GM18873 (cell line): Measurements from ENCODE around the gene ADAMTS19.

Experiments used
- ATAC-seq: cut with Tn5 transposase; IDR thresholded peaks from one replicate; pipeline ENCODE4 v1.9.1; 2021; ENCODE audit warnings: mild to moderate bottlenecking, moderate library complexity, moderate number of reproducible peaks; ENCODE audit not compliant: unreplicated experiment, low FRiP score

Gene ADAMTS19

DNA sequence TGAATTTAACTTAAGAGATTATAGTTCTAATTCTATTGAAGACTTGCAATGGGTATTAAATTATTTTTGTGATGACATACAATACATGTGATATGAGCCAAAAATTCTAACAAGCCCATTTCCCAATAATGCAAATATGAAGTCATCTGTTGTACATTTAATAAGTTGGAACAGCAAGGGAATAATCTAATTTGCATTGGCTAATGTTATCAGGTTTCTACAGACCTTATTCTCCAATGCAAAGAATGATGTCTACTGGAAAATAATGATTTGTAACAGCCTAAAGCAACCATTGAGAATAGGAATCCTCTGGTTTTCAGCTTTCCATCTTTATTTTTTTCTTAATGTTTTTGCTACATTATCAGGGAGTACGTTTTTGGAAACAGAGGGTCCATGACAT lies 198.7 kb downstream of the ADAMTS19 start:
- ATAC-seq = no peak

DNA sequence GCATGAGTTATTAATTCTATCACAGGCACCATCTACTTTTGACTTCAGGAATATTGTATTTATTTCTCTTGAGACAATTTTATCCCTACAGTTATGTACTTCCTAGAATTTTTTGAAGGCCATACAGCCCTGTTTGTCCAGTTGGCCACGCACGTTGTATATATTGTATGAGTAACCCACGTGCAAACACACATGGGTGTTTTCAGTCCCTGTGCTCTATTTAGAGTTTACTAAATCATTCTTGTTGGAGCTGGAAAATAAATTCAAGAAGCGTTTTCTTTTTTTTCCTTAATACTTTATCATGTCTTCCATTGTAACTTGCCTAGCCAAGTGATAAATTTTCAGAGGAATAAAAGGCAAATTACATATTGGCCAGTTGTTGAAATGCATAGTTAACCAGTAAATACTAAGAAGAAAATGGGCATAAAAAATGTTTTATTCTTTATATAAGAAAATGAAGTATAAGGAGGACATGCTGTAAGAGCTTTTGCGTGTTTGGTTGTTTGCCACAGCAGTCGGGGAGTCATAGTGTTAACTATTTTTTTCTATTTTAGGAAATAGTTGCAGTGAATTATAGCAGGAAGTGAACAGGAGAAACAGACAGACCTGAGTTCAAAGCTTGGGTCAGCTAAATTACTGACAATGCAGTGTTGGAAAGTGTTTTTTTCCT lies 201.4 kb downstream of the ADAMTS19 start:
- no peak for ATAC-seq

DNA sequence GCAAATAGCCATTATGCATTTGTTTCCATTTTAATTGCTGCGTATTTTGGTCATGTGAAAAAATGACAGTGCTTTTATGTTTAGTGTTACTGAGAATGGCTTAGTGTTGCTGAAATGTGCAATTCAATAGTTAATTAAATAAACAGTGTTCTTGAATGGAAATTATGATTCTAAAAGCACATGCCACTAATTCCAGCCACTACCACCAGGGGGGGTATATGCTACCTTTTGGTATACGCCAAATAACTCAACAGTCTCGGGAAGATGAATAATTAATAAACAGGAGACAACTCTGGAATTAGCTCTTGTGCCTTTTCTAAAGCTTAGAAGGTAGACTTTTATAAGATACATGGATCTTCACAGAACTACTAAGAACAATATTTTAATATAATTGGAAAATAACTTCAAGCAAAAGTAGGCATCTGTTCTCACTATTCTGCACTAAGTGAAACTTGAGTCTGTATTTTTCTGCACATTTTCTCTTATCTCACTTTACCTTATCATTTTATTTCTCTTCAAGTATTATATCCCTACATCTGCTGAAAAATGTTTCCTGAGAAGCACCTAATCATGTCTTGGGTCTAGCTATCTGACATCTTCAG lies 204.3 kb downstream of the ADAMTS19 start:
- no peak for ATAC-seq

DNA sequence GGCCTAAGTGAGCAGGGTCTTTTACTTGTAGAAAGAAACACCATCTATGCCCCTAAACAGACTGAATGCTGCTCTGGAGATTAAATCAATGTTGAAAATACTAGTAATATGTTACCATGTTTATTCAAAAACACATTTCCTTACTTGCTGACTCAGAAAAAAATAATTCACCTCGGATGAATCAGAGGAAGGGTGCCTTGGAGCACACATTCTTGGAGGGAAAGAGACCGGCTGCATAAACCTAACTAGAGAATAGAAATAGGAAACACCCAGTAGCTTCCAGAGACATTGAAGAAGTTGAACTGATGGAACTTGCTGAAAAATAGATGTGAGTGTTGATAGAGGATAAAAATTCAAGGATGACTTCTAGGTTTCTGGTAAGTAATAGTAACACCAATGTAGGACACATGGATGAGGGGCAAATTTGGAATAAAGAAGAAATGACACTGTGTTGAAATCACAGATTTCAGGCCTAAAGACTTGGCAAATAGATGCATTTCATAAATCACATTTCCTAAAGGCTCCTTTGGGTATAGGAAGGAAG lies 210.9 kb downstream of the ADAMTS19 start:
- no peak for ATAC-seq

DNA sequence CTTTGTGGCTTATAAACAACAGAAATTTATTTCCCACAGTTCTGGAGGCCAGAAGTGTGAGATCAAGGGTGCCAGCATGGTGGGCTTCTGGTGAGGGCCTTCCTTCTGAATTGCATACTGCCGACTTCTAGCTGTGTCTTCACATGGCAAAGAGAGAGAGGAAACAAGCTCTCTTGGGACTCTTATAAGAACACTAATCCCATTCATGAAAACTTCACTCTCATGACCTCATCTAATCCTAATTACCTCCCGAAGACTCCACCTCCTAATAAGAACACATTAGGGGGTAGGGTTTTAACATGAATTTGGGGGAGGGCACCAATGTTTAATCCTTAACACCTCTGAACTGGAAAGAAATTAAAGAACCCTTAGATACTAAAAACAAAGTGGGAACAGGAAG lies 211.9 kb downstream of the ADAMTS19 start:
- no peak for ATAC-seq

DNA sequence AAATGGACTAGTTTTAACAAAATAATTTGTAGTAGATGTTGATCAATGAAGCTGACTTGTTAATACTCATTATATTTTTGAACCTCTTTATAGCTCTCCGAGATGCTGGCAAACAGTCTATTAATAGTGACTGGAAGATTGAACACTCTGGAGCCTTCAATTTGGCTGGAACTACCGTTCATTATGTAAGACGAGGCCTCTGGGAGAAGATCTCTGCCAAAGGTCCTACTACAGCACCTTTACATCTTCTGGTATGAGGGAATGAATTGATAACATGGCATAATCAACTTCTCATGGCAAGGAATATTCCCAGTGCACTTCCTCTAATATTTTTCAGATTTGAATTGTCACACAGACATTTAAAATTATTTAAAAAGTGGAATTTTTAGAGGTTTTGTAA lies 219.6 kb downstream of the ADAMTS19 start:
- no peak for ATAC-seq

DNA sequence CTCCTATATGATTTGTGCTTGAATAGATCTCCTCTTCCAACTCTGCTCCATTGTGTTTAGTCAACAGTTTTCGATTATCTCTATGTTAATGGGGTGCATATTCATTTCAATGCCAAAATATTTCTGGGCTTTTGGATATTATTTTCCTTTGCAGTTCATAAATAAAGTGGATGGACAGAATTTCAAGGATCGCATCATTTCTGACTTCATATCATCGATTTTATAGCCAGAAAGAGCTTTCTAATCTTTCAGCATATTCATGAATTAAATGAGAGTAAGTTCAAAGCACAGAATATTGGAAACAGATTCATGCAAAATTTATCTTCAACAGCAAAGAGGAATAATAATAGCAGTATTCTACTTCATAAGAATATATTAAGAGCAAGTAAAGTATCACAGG lies 227.8 kb downstream of the ADAMTS19 start:
- no peak for ATAC-seq

DNA sequence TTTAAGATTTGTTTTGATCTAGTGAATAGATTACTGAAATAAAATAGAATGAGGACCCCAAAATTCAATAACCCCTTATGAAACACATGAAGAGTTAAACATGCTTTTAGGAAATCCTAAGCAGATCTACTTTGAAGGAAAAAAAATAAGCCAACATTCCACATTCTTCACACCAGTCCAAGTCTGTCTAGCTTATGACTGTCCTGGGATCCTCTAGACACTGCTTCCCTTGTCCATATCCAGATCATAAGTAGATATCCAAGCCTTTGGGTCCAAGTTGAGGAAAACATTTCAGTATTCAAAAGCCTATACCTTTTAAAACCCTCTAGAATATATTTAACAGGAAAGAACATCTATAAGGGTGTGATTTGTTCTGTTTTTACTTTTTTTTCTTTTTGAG lies 228.9 kb downstream of the ADAMTS19 start:
- ATAC-seq = no peak

DNA sequence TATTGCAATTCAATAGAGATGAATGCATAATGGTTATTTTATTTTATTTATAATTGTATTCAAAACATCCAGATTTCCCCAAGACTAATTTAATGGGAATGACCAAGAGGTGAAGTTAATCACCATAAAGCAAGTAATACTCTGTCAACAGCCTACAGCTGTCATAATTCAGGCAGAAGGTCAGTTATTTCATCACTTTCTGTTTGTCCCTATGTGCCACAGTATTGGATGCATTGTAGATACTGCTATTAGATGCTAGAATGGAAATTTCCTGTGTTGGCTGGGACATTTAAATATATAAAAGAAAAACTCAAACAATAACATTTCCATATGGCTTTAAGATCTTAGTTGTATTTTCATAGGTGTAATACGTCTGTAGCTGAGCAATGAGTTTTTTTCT lies 231.1 kb downstream of the ADAMTS19 start:
- no peak for ATAC-seq

DNA sequence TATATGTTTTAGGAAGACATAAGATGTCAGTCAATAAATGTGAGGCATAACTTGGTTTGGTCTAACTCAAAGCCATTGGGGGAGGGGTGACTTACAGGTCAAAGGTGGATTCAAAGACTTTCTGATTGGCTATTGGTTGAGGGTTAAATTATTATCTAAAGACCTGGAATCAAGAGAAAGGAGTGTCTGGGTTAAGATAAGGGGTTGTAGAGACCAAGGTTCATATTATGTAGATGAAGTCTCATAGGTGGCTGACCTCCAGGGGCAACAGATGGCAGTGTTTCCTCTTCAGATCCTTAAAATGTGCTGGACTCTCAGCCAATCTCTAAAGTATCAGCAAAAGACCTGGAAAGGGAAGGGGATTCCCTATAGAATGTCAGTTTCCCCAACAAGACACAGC lies 236.5 kb downstream of the ADAMTS19 start:
- ATAC-seq = no peak

DNA sequence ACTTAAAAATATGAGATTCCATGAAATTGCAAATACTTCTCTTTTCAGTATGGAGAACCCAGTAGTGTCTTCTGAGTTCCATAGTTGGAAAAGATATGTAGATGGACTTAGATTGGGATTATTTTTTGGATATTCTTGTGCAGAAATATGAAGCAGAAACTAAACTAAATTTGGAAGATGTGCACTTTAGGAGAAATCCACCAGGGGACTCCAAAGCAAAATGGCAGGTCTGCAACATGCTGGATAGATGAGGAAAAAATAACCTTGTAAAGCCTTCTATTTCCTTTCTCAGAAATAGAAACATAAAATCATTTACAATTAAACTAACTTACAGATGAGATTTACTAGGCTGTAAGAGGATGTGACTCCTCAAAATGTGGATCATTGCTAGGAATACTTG lies 238.6 kb downstream of the ADAMTS19 start:
- no peak for ATAC-seq

DNA sequence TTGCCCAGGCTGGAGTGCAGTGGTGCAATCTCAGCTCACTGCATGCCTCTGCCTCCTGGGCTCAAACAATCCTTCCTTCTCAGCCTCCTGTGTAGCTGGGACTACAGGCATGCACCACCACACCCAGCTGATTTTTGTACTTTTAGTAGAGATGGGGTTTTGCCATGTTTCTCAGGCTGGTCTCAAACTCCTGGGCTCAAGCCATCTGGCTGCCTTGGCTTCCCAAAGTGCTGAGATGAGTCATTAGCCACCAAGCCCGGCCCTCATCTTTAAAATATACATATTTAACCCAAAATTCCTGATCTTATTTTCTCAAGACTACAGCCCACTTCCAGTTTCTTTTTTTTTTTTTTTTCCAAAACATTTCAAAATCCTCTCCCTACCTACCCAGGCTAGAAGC lies 256.1 kb downstream of the ADAMTS19 start:
- no peak for ATAC-seq

DNA sequence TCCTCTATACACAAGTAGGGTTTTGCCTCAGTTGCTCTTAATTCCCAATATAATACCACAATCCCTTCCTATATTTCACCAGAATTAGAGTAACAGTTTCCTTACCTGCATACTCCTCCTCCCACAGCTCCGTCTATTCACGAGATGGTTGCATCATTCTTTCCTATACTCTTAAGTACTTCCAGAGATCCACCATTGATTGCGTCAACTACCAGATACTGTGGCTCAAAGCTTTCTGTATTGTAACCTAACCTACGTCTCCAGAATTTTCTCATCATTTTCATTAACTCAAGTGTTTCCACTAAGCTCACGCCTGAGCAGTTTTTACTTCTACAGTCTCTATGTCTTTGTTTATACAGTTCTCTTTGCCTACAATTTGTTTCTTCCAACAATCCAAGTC lies 256.6 kb downstream of the ADAMTS19 start:
- no peak for ATAC-seq

DNA sequence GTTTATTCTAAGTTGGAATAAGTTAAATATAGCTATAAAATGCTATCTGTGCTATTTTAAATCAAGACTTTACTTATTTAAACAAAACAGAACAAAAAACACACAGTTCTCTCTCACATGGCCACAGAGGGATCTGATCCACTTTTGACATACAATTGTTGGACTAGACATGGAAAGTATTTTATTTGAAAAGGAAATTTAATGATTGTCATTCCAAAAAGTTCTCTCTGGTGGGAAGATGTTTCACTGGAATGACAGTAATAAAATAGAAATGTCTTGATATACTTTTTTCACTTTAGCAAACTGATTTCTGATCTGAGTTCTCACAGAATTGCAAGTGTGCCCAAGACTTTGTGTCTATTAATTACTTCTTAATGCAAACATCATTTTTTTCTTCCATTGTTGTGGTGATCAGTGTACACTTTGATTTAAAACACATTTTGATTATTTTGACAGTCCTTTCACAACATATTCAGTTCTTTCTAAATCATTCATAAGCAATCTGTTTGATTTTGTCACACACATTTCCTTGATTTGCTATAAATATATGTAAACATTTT lies 257.7 kb downstream of the ADAMTS19 start:
- no peak for ATAC-seq

DNA sequence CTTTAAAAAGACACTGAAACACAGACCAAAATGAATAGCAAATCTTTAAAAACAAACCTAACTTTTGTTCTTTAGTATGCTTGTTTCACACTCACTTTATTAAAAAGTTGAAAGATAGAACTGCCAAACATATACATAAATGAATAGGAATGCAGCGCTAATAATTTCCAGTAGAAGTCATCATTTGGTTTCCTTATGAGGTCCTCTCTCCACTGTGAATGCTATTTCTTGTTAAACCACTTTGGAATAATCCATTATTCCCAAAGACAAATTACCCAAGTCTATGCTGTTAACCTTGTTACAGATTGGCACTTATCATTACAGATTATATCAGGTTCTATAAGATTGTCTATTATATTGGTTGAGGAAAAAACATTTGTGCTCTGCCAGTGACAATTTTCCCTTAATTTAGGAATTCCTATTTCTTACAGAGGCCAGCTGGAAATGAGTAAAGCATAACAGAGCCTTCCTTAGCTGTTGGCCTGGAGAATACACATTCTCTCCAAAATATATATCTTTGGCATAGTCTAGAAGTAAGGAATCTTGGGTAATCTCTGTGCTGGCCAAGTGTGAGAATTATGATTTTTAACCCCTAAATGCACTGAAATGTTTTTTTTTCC lies 258.5 kb downstream of the ADAMTS19 start:
- no peak for ATAC-seq

DNA sequence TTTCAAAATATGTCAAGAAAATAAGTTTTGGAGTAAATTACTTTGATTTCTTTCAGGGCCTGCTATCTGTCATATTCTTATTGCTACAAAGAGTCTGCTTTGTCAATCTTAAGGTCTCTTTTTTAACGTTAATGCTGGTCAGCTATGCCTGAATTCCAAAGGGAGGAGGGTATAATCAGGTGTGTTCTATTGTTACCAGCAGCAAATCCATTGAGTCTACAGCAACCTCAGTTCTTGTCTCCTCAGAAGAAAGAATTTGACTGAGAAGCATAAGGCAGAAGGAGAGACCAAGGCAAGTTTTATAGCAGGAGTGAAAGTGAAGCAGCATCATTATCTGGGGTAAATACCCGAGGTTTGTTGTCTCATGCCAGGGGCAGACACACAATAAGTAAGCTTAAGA lies 264.1 kb downstream of the ADAMTS19 start:
- no peak for ATAC-seq

DNA sequence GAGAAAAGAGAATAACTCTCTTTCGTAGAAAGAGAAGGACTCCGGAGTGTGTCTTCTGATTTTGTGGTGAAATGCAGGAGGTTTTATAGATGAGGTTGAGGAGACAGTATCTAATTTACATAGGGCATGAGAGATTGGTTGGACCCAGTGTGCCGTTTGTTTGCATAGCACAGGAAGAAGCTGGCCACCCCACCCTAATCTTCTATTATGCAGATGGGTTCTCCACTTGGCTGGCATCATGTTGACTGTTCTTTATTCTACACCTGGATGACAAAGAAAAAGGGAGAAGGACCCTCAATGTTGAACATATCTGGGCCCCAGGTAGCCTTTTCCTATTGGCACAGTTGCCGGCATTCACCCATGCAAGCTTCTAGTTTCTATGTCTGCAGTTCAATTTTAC lies 264.5 kb downstream of the ADAMTS19 start:
- ATAC-seq = no peak

DNA sequence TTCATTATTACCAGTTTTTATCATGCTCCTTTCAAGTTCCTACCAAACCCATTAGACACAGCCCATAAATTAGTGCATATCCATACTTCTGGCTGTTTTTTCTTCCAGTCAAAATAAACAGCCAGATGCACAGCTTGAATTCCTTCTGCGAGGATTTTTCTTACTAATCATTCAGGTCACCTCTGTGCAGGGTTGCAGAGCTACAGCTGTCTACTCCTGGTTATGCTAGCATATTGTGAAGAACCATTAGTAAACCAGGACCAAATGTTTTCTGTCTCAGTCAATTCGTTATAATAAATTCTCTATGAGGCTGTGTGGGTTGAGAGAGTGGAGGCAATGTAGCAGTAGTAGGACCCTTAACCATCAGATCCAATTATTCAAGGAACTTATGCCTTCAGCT lies 279.7 kb downstream of the ADAMTS19 start:
- no peak for ATAC-seq

DNA sequence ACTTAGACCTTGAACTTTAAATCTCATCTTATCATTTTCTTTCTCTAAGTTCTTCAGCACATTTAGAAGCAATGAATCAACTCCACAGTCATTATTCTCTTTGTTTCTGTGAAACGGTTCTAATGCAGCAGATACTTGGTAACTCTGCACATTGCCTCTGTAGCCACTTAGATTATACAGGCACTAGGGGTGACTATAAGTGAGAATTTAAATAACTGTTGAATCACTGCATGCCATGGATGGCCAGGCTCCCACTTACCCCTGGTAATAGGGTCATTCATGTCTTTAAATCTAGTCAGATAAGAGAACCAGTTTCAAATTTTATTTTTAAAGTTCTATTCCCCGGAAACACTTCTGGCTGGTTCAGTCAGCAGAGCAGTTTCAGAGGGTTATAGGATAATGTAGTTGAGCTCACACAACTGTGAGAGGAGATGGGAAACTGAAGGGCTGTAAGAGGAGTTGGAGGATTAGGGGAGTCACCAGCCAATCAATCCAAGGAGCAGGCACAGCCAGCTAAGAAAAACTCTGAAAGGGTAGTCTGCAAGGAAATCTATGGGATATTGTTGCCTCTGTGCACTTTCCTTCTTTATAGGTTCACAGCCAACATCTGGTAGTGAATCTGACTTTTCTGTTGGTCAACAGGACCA lies 283.6 kb downstream of the ADAMTS19 start:
- ATAC-seq = no peak

DNA sequence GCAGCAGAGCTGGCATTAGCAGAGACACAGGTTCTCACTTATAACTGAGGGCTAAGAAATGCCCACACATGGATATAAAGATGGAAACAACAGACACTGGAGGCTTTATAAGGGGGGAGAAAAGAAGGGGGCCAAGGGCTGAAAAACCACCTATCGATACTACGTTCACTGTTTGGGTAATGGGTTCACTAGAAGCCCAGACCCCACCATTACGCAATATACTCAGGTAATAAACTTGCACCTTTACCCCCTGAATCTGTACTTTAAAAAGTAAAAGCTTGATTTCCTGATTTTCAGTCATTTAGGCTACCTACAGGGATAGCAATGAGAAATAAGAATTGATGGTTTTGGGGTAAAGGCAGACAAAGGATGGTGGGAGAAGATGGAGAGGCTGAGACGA lies 285.9 kb downstream of the ADAMTS19 start:
- ATAC-seq = no peak

DNA sequence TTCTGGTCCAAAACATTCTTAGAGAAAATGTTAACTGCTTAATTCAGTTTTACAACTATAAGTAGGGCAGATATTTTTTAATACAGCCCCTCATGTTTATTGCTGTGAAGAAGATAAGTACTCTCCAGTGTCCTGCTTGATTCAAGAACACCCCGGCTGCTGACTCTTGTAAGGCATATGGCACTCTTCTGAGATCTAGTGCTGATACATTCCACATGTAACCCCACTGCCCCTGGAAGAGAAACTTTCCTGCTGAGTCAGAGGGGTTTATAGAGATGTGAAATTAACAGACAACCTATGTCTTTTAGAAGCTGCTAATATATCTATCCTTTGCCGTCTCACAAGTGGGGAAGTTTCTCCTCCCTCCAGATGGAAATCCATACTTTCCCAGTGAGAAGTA lies 286.8 kb downstream of the ADAMTS19 start:
- ATAC-seq = no peak
